Measurements from ENCODE around the gene FOCAD.
A peak's percentile ranks its signal among the peaks of the same experiment; 100 is the strongest.

Gene FOCAD

GRCh38 chr9:20725675-20726074, 41.6 kb downstream of the FOCAD start:
- H3K4me3 ChIP-seq (ENCODE audit: control insufficient read depth, low read depth, low read length), result no peak overlapping the region
- no peak for DNase-seq (ENCODE audit: low read depth)
- TF ChIP-seq CTCF (IDR thresholded peaks at IDR 0.05; ENCODE audit: control insufficient read depth, insufficient read depth, low read depth, low read length, missing control alignments), result no peak

GRCh38 chr9:20726144-20726543, 42.1 kb downstream of the FOCAD start:
- no peak for TF ChIP-seq CTCF (IDR thresholded peaks at IDR 0.05; ENCODE audit: control insufficient read depth, insufficient read depth, low read depth, low read length, missing control alignments)
- no peak for DNase-seq (ENCODE audit: low read depth)

GRCh38 chr9:20728493-20729220, 44.6 kb downstream of the FOCAD start:
- DNase-seq (ENCODE audit: low read depth), result peak; percentile 7
- no peak for TF ChIP-seq CTCF (IDR thresholded peaks at IDR 0.05; ENCODE audit: control insufficient read depth, insufficient read depth, low read depth, low read length, missing control alignments)
- no peak overlapping the region for H3K4me3 ChIP-seq (ENCODE audit: control insufficient read depth, low read depth, low read length)

More at GRCh38 chr9:20726144-20726543, 42.1 kb downstream of the FOCAD start:
- H3K4me3 ChIP-seq (ENCODE audit: control insufficient read depth, low read depth, low read length), result no peak overlapping the region

- no peak overlapping the region for H3K4me3 ChIP-seq (ENCODE audit: control insufficient read depth, low read depth, low read length)
- DNase-seq (ENCODE audit: low read depth), result no peak
- TF ChIP-seq CTCF (IDR thresholded peaks at IDR 0.05; ENCODE audit: control insufficient read depth, insufficient read depth, low read depth, low read length, missing control alignments), result no peak
These were observed 45.5 kb downstream of the FOCAD start for GRCh38 chr9:20729523-20729922.

GRCh38 chr9:20732118-20732517, 48.1 kb downstream of the FOCAD start:
- H3K4me3 ChIP-seq (ENCODE audit: control insufficient read depth, low read depth, low read length), result no peak overlapping the region
- DNase-seq (ENCODE audit: low read depth), result no peak
- no peak for TF ChIP-seq CTCF (IDR thresholded peaks at IDR 0.05; ENCODE audit: control insufficient read depth, insufficient read depth, low read depth, low read length, missing control alignments)

GRCh38 chr9:20734275-20734674, 50.2 kb downstream of the FOCAD start:
- H3K4me3 ChIP-seq (ENCODE audit: control insufficient read depth, low read depth, low read length), result no peak overlapping the region
- no peak for TF ChIP-seq CTCF (IDR thresholded peaks at IDR 0.05; ENCODE audit: control insufficient read depth, insufficient read depth, low read depth, low read length, missing control alignments)
- no peak for DNase-seq (ENCODE audit: low read depth)

Measured in AG09309 (cell line).